ES-I3 (cell line): Measurements from ENCODE around the gene SND1.

ENCODE experiments used
- H3K36me3 ChIP-seq: 2 replicates; pipeline ENCODE4 v1.6.1; 2013; ENCODE audit warnings: mild to moderate bottlenecking, low read length, control low read depth, moderate library complexity; ENCODE audit not compliant: insufficient read depth
- H3K4me1 ChIP-seq: 2 replicates; pipeline ENCODE4 v1.6.1; 2013; ENCODE audit warnings: mild to moderate bottlenecking, control low read depth, low read length; ENCODE audit not compliant: insufficient read depth
- H3K9ac ChIP-seq: 2 replicates; pipeline ENCODE4 v1.6.1; 2013; ENCODE audit warnings: low read depth, mild to moderate bottlenecking, low read length, moderate library complexity
- H3K9me3 ChIP-seq: 2 replicates; pipeline ENCODE4 v1.6.1; 2013; ENCODE audit warnings: mild to moderate bottlenecking, low read length, moderate library complexity; ENCODE audit not compliant: control insufficient read depth, insufficient read depth

SND1 gene

GRCh38 chr7:127713758-127714157 is 61.8 kb downstream of the SND1 start:
- Histone ChIP-seq H3K9ac (no peak overlapping the region), H3K4me1 (no peaks in the 10 kb centered on the region), H3K36me3 (peaks cover 13% of the 10 kb centered on the region; the same call in 1 of the 2 replicates), H3K9me3 (peaks cover 6% of the 10 kb centered on the region)

- Histone ChIP-seq H3K4me1 (no peaks in the 10 kb centered on the region), H3K36me3 (peaks cover 10% of the 10 kb centered on the region; the same call in 1 of the 2 replicates), H3K9me3 (peaks cover 6% of the 10 kb centered on the region), H3K9ac (no peak overlapping the region)
Observed at GRCh38 chr7:127715272-127715671, 63.3 kb downstream of the SND1 start.

GRCh38 chr7:127715901-127716300 is 63.9 kb downstream of the SND1 start:
- Histone ChIP-seq H3K4me1 (no peaks in the 10 kb centered on the region), H3K9ac (no peak overlapping the region), H3K9me3 (peaks cover 2% of the 10 kb centered on the region), H3K36me3 (peaks cover 14% of the 10 kb centered on the region)

- H3K4me1 ChIP-seq: no peaks in the 10 kb centered on the region
- H3K36me3 ChIP-seq: peaks cover 18% of the 10 kb centered on the region
- no peak overlapping the region for H3K9ac ChIP-seq
- no peaks in the 10 kb centered on the region for H3K9me3 ChIP-seq
Observed at GRCh38 chr7:127717502-127718339, 65.7 kb downstream of the SND1 start.

GRCh38 chr7:127718340-127718679 is 66.3 kb downstream of the SND1 start:
- no peaks in the 10 kb centered on the region for H3K9me3 ChIP-seq
- peaks cover 17% of the 10 kb centered on the region for H3K36me3 ChIP-seq
- no peak overlapping the region for H3K9ac ChIP-seq
- H3K4me1 ChIP-seq: no peaks in the 10 kb centered on the region

- no peak overlapping the region for H3K9ac ChIP-seq
- H3K4me1 ChIP-seq: peaks cover 26% of the 10 kb centered on the region
- peaks cover 5% of the 10 kb centered on the region for H3K36me3 ChIP-seq
- H3K9me3 ChIP-seq: no peaks in the 10 kb centered on the region
Observed at GRCh38 chr7:127726476-127726875, 74.5 kb downstream of the SND1 start.

- peaks cover 7% of the 10 kb centered on the region; the same call in 1 of the 2 replicates for H3K36me3 ChIP-seq
Observed at GRCh38 chr7:127730658-127731276, 78.8 kb downstream of the SND1 start.

GRCh38 chr7:127731431-127732080 is 79.6 kb downstream of the SND1 start:
- peaks cover 7% of the 10 kb centered on the region; the same call in 1 of the 2 replicates for H3K36me3 ChIP-seq
- H3K4me1 ChIP-seq: peaks cover 11% of the 10 kb centered on the region; the same call in 1 of the 2 replicates
- H3K9ac ChIP-seq: no peak overlapping the region
- no peaks in the 10 kb centered on the region for H3K9me3 ChIP-seq

More at GRCh38 chr7:127730658-127731276, 78.8 kb downstream of the SND1 start:
- Histone ChIP-seq H3K9me3 (no peaks in the 10 kb centered on the region), H3K9ac (no peak overlapping the region), H3K4me1 (peaks cover 17% of the 10 kb centered on the region)

GRCh38 chr7:127732306-127732705 is 80.3 kb downstream of the SND1 start:
- peaks cover 7% of the 10 kb centered on the region; the same call in 1 of the 2 replicates for H3K36me3 ChIP-seq
- H3K9ac ChIP-seq: no peak overlapping the region
- no peaks in the 10 kb centered on the region for H3K9me3 ChIP-seq
- peaks cover 7% of the 10 kb centered on the region; the same call in 1 of the 2 replicates for H3K4me1 ChIP-seq

GRCh38 chr7:127733986-127734385 is 82.0 kb downstream of the SND1 start:
- Histone ChIP-seq H3K9ac (no peak overlapping the region), H3K36me3 (peaks cover 5% of the 10 kb centered on the region; the same call in 1 of the 2 replicates), H3K4me1 (peaks cover 7% of the 10 kb centered on the region; the same call in 1 of the 2 replicates), H3K9me3 (no peaks in the 10 kb centered on the region)

GRCh38 chr7:127736511-127736910 is 84.5 kb downstream of the SND1 start:
- H3K36me3 ChIP-seq: peaks cover 5% of the 10 kb centered on the region; the same call in 1 of the 2 replicates
- no peak overlapping the region for H3K9ac ChIP-seq
- H3K9me3 ChIP-seq: no peaks in the 10 kb centered on the region
- H3K4me1 ChIP-seq: peaks cover 13% of the 10 kb centered on the region

- H3K9me3 ChIP-seq: no peaks in the 10 kb centered on the region
- peaks cover 5% of the 10 kb centered on the region; the same call in 1 of the 2 replicates for H3K36me3 ChIP-seq
- no peak overlapping the region for H3K9ac ChIP-seq
- H3K4me1 ChIP-seq: peaks cover 15% of the 10 kb centered on the region
Observed at GRCh38 chr7:127738859-127739258, 86.9 kb downstream of the SND1 start.

- H3K4me1 ChIP-seq: peaks cover 24% of the 10 kb centered on the region
- no peaks in the 10 kb centered on the region for H3K9me3 ChIP-seq
- H3K36me3 ChIP-seq: no peaks in the 10 kb centered on the region
- no peak overlapping the region for H3K9ac ChIP-seq
Observed at GRCh38 chr7:127741764-127742375, 89.9 kb downstream of the SND1 start.

GRCh38 chr7:127745445-127745844 is 93.5 kb downstream of the SND1 start:
- Histone ChIP-seq H3K9ac (no peak overlapping the region), H3K4me1 (peaks cover 20% of the 10 kb centered on the region), H3K9me3 (no peaks in the 10 kb centered on the region), H3K36me3 (no peaks in the 10 kb centered on the region)
